ENCODE measurements around the gene KIRREL1.

KIRREL1 gene

GRCh38 chr1:158007667-158008386, 14.4 kb downstream of the KIRREL1 start:
- no peak for DNase-seq

DNA sequence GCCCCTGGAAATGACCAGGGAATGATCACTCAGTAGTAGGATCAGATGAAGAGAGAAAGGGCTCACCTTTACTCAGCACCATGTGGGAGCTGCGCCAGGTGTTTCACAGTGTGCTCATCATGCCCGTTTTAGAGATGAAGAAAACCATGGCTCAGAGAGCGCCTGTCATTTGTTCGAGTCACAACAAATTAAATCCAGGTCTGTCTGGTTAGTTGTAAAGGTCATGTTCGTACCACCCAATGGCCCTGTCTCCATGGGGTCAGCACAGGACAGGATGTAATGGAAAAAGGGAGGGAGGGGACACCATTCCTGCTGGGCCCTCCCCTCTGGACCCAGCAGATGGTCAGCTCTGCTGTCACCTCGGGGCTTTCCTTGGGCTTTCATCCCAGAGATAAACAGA, 15.2 kb downstream of the KIRREL1 start:
- no peak for DNase-seq

DNA sequence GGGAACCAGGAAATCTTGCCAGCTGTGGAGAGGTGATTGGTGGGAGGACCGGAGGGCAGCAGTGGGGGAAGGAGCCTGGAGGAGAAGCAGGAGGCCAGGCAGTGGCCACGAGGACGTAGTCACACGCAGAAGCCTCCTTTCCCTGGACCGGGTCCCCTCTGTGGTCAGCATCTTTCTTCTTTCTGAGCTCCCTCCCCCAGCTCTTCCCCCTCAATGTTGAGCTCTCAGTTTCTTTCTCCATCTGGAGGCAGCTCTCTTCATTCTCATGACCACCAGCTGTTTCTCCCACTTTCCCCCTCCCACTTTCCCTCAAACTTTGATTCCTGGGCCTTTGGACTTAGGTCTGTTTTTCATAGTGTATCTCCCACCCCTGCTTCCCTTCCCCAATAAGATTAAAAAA, 18.3 kb downstream of the KIRREL1 start:
- DNase-seq = no peak

DNA sequence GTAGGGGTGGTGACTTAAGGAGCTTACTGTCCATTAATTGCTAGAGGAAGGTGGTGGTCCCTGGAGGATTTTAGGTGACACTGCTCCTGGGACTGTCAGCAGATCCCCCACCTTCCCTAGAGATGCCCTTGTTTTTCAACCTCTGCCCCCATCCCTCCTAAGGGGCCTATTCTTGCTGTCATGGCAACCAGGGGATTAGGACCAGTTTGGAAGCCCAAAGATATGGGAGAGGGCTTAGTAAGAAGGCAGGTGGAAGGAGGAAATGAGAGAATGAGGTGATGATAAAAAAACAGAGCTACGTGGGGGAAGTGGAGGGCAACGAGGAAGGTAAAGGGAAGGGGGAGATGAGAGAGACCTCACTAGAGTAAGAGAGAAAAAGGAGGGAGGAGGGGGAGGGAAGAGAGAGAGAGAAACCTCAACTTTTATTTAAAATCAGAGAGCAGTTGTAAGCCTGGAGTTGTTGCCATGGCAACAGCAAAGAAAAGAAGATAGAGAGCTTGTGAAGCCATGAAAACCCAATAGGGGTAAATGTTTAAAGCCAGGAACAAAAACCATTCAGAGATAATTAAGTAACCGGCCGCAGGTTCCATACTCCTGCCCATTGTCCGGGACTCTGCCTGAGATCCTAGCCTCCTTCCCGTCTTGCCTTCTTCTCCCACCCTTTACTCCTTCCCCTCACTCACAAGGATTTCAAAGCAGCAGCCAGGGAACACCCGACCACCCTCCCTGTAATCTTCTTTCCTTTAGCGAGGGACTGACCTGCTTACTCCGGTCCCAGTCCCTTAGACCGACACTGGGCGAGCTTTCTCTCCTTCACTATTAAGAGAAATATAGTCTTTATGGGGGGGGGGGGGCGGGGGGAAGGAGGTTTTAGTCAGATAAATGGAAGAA, 20.6 kb downstream of the KIRREL1 start:
- DNase-seq = no peak

DNA sequence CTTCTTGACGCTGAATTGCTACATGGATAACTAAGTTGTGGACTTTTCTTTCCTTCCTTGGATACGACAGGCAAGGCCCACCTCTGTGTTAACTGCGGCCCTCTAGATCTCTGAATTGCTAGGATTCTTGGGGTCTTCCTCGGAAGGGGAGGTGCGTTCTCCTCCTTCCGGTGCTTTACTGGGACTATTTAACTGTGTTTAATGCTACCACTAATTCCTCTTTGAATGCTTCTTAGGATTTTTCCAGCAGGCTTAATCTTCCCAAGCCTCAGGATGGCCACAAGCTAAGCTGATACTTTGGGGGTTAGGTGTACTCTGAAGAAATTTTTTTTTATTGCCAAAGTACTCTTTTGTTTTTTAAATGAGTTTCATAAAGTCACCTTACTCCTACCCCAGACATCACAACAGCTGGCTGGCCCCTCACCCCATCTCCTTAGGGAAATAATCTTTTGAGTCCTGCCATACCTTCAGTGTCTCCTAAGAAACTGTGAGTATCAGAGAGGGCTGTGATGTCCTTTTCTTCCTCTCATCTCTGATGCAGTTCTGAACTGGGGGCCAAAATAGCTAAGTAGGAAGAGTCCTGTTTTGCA, 21.4 kb downstream of the KIRREL1 start:
- DNase-seq = no peak

DNA sequence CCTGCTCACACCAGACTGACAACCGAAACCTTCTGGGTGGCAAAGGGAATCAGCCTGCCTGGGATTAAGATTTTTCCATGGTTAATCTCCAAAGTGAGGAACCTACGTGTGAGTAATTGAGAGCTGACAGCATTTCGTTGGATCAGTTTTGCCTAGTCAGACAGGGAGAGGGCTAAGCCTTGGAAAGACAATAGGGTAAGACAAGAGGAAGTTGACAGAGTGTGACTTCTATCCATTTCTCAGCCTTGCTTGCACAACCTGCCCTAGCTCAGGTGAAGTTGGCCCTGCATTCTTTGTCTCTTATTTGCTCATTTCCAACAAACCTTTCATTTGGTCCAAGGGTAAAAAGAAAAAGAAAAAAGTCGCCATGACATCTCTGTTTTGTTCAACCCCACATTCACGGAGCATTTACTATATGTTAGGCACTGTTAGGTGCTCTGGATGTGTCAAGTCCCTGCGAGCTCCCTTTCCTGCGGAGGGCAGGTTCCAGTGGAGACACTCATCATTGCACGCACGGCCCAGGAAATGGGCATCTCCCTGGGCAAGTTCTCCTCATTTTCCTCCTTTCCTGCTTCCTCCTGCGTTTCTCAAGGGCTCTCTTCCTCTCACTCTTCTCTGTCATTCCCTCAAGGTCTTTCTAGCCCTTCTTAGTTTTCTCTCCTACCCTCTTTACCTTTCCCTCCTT, 23.3 kb downstream of the KIRREL1 start:
- DNase-seq = no peak

DNA sequence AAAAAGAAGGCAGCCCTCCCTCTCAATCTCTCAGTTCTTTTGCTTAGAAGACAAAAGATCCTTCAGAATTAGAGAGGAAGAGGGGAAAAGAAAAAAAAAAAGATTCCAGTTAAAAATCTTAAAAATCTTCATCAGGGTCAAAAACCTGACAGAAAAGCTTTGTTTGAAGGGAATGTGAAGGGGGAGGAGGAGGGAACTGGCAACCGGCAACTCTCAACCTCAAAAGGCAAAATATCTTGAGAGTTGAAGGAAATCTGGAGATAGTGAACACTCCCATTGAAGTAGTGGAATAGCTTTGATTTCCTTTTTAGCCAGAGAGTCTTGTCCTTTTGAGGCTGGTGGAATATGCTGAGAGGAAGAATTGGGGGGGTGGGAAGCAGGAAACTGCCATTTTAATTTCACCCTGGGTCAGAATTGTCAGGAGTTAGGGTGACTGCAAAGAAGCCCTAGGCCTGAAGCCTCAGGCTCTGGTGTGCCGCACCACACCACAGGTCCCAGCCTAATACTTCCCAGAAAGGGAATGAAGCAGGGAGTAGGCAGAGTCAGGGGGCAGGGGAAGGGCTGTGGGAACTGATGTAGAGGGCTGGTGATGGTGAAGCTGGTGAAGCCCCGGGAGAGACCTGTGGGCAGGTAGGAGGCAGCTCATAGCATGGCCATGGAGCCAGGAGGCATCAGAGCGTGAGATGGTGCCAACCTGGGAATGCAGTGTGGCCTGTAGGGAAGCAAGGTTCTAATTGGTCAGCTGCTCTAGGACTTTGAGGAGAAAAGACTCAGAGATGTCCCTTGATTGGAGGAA, 24.6 kb downstream of the KIRREL1 start:
- no peak for DNase-seq

DNA sequence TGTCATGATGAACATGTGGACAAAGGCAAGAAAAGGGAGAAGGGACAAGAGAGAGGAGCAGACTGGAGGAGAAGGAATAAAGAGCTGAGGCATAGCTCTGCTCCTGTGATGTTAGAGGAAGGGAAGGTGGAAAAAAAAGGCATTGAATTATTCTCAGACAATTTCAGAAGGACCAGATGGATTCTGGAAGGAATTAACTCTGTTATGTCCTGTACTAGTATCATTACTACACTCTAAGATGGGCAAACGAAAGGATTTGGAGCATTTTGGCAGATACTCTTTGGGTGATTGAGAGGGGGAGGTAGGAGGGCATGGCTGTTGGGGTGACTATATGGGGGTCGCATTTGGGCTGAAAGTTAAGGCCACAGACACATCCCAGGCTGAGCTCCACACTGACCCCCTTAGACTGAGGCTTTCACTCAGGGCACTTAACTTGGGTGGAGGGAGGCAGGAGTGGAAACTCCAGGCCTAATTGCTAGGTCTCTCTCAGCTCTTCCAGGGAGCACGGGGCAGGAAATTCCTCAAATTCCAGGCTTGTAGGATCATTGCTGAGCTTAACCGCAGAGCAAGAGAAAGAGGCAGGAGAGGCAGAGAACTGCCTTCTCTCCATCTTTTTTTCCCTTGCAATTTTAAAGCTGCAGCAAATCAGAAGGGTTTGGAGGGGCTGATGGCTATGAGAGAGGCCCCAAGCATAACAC, 25.9 kb downstream of the KIRREL1 start:
- no peak for DNase-seq

- DNase-seq = no peak
Observed at GRCh38 chr1:158020259-158020885, 26.9 kb downstream of the KIRREL1 start.

GRCh38 chr1:158020886-158021620, 27.6 kb downstream of the KIRREL1 start:
- no peak for DNase-seq

GRCh38 chr1:158021721-158022120, 28.3 kb downstream of the KIRREL1 start:
- DNase-seq = no peak

DNA sequence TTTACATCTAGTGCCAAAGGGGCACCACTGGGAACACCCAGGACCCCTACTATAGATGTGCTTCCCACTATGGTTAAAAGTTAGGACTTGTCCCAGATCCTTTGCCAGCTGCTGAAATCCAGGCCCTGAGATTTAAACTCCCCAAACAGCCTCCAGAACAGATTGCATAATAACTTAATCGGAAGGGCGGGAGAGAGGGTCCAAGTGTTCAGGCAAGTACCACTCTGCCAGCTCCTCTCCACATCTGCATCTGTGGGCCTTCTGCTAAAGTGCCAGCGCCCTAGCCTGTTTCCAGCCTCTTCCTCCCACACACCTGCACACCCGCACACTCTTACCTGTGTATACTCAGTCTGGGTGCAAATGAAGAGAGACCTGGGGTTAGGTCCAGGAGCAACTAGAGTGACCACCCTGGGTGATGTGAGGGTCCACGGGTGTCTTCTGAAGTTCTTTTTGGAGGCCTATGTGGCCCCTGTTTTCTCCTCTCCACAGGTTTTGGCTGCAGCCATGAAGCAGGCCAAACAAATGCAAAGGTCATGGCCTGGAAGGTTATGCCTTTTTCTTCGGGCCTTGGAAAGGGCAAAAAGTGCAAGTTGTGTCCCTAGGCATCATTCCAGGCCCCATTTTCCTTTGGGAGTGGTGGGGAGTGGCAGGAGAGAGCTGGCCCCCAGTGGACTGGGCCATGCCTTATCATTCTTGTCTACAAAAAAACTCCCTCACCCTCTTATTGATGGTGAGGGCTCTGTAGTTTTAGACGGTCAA, 29.3 kb downstream of the KIRREL1 start:
- DNase-seq = no peak

DNA sequence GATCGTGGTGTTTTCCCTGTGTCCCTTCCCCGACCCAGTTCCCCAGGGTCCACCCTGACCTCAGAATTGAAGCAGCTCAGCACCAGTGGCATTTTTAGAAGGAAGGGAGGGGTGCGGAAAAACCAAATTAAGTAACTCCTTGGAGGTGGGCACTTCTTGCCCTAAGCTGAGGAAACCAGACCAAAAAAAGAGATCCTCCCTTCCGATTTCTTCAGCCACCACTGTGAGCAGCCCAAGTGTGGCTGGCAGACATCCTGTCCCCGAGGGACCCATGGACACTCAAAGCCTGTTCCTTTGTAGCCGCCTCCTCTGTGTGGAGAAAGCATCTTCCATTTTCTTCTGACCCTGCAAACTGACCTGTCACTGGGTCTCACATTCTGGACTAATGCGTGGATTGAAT, 31.3 kb downstream of the KIRREL1 start:
- DNase-seq = no peak

DNA sequence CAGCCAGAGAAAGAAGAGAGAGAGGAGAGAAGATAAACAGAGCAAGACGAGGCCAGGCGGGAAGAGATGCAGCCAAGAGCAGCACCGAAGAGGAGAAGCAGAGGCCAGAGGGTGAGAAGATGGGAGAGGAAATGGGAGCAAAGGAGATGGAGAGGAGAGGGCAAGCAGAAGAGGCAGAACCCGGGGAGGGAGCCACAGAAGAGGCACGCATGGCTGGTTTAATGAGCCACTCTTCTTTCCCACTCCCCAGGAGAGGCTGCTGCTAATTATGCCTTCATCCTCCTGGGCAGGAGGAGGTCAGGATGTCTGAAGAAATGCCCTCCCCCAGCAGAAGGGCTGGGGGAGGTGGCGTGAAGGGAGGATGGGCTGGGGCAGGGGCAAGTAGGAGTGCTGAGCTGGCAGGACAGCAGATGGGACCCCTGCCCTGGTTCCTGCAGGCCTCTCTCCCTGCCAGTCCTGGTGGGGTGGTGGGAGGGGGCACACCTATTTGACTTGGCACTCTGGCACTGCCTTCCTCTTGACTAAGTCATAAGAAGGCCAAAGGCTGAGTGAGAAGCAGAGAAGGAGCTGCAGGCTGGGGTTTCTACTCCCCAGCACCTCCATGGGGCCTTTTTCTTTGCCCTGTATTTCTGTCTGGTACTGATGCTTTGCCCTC, 32.3 kb downstream of the KIRREL1 start:
- no peak for DNase-seq

- DNase-seq = peak; percentile 18
Observed at GRCh38 chr1:158026651-158027050, 33.2 kb downstream of the KIRREL1 start.

- DNase-seq = no peak
Observed at GRCh38 chr1:158027508-158027907, 34.1 kb downstream of the KIRREL1 start.

GRCh38 chr1:158028969-158029368, 35.5 kb downstream of the KIRREL1 start:
- DNase-seq = no peak

DNA sequence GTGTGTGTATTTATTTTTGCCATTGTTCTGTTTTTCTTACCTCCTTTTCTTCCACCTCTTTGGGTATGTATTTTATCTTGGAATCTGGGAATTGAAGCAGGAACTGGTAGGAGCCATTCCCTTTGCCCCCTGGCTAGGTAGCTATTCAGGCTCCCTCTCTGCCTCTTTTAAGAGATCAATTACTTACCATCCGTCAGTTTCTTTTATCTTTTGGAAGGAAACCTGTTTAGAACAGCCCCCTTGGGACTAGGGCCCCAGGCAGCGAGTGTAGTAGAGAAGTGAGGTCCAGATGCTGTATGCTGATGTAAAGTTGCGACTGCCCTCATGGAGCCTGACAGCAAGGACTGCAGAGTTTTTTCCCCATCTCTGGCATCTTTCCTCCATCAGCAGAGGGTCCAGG, 41.6 kb downstream of the KIRREL1 start:
- no peak for DNase-seq

GRCh38 chr1:158035976-158036583, 42.6 kb downstream of the KIRREL1 start:
- DNase-seq = peak; percentile 38
